H1 (cell line): ENCODE data around the gene NHLRC2. TPM values are rescaled to one million over a fixed set of nuclear protein-coding genes. Genes with fewer than 3 reads are reported as not detected.
"Not testable (repeated sequence)": the region's sequence is repeated elsewhere in the genome, so short reads cannot be mapped to it uniquely, and the experiment has no call there.

Source experiments
- CTCF ChIA-PET: fragments of 300-600 bp; sonication (Branson Sonifier 250); formaldehyde crosslinking; loops from one replicate; lab custom pipeline; 2021; ENCODE audit not compliant: partially characterized antibody; lab: Charles Lee
- POLR2A ChIA-PET: fragments of 300-600 bp; sonication (Branson Sonifier 250); formaldehyde crosslinking; loops from one replicate; lab custom pipeline; 2021; ENCODE audit warnings: inconsistent platforms; ENCODE audit not compliant: partially characterized antibody; lab: Charles Lee
- DNase-seq, 2 experiments: peaks; one replicate each; pipeline versions ENCODE4 v3.0.0 to v3.0.0-alpha.2; 2010 to 2022; ENCODE audit warnings: low spot score in 2 of 2, low read depth in 1 of 2, mixed read lengths in 1 of 2
- FAIRE-seq: peaks from 2 replicates; lab custom pipeline; 2011; peaks lifted over from hg19 to GRCh38; lab: Jason Lieb, UNC
- H2AFZ ChIP-seq: 2 replicates; pipeline ENCODE4 v1.8.1; 2012; ENCODE audit warnings: low read length, inconsistent platforms
- H2AK5ac ChIP-seq: 2 replicates; pipeline ENCODE4 v1.6.1; 2013; ENCODE audit warnings: low read depth, low read length
- H2BK120ac ChIP-seq: replicated peaks from 2 replicates; pipeline ENCODE3; 2013; ENCODE audit warnings: low read depth, low read length, inconsistent platforms
- H2BK12ac ChIP-seq: 2 replicates; pipeline ENCODE4 v1.6.1; 2013; ENCODE audit warnings: low read depth, low read length
- H2BK15ac ChIP-seq: 2 replicates; pipeline ENCODE4 v1.6.1; 2013; ENCODE audit warnings: low read length
- H2BK20ac ChIP-seq: 2 replicates; pipeline ENCODE4 v1.6.1; 2013; ENCODE audit warnings: low read length
- H2BK5ac ChIP-seq: 2 replicates; pipeline ENCODE4 v1.6.1; 2013; ENCODE audit warnings: low read depth, low read length
- H3K14ac ChIP-seq: 2 replicates; pipeline ENCODE4 v1.6.1; 2013; ENCODE audit warnings: inconsistent platforms; ENCODE audit not compliant: insufficient read length
- H3K18ac ChIP-seq: 2 replicates; pipeline ENCODE4 v1.6.1; 2013; ENCODE audit warnings: low read length; ENCODE audit errors: extremely low read depth
- H3K23ac ChIP-seq: 2 replicates; pipeline ENCODE4 v1.6.1; 2013; ENCODE audit warnings: inconsistent platforms; ENCODE audit not compliant: insufficient read length
- H3K23me2 ChIP-seq: 2 replicates; pipeline ENCODE4 v1.6.1; 2013; ENCODE audit warnings: low read depth, low read length
- H3K27ac ChIP-seq: 2 replicates; pipeline ENCODE4 v1.6.1; 2011; ENCODE audit warnings: low read depth, low read length, inconsistent platforms
- H3K27me3 ChIP-seq, 4 experiments: replicated peaks in 1 of 4; 1 replicate in 1 of 4; 2 replicates in 3 of 4; pipeline versions ENCODE4 v1.6.1 to v1.8.1; 2011 to 2013; ENCODE audit warnings: low read length in 3 of 4, mild to moderate bottlenecking in 3 of 4, inconsistent platforms in 2 of 4, mixed read lengths in 2 of 4, moderate library complexity in 1 of 4; ENCODE audit not compliant: control insufficient read depth in 3 of 4, insufficient read depth in 3 of 4; ENCODE audit errors: extremely low read depth in 1 of 4
- H3K36me3 ChIP-seq, 4 experiments: 2 replicates each; pipeline versions ENCODE4 v1.6.1 to v1.8.1; 2011 to 2013; ENCODE audit warnings: mild to moderate bottlenecking in 4 of 4, low read length in 3 of 4, moderate library complexity in 2 of 4, control low read depth in 1 of 4, inconsistent platforms in 1 of 4; ENCODE audit not compliant: insufficient read depth in 4 of 4, control insufficient read depth in 2 of 4
- H3K4ac ChIP-seq: replicated peaks from 2 replicates; pipeline ENCODE3; 2013; ENCODE audit warnings: low read length, low read depth, mixed read lengths, inconsistent platforms; ENCODE audit not compliant: insufficient read length
- H3K4me1 ChIP-seq, 4 experiments: replicated peaks in 1 of 4; 1 replicate in 1 of 4; 2 replicates in 3 of 4; pipeline versions ENCODE4 v1.6.1 to v1.8.1; 2011 to 2013; ENCODE audit warnings: low read length in 3 of 4, inconsistent platforms in 2 of 4, mixed read lengths in 1 of 4; ENCODE audit not compliant: insufficient read depth in 4 of 4, control insufficient read depth in 3 of 4
- H3K4me2 ChIP-seq, 2 experiments: 2 replicates each; pipeline versions ENCODE4 v1.6.1 to v1.8.1; 2011 to 2013; ENCODE audit warnings: low read depth in 2 of 2, low read length in 2 of 2, control low read depth in 1 of 2, inconsistent platforms in 1 of 2, mild to moderate bottlenecking in 1 of 2; ENCODE audit not compliant: insufficient read depth in 1 of 2
- H3K4me3 ChIP-seq, 4 experiments: fragments of 200-600, 300-600 bp in 1 of 4; sonication (generic), shearing (Covaris generic), sonication (Bioruptor Twin) in 1 of 4; 2 replicates each; pipeline versions ENCODE4 v1.5.1 to v1.8.1; 2011 to 2016; ENCODE audit warnings: low read length in 4 of 4, low read depth in 3 of 4, control low read depth in 2 of 4, inconsistent platforms in 2 of 4, mild to moderate bottlenecking in 2 of 4, mixed read lengths in 1 of 4, moderate library complexity in 1 of 4; ENCODE audit not compliant: insufficient read depth in 2 of 4; ENCODE audit errors: extremely low read depth in 1 of 4
- H3K56ac ChIP-seq: replicated peaks from 2 replicates; pipeline ENCODE3; 2013; ENCODE audit warnings: low read depth, mild to moderate bottlenecking, mixed read lengths, low read length, inconsistent platforms; ENCODE audit not compliant: insufficient read length
- H3K79me1 ChIP-seq: 2 replicates; pipeline ENCODE4 v1.6.1; 2013; ENCODE audit warnings: low read depth, low read length, control low read depth
- H3K79me2 ChIP-seq, 2 experiments: 2 replicates each; pipeline versions ENCODE4 v1.6.1 to v1.8.1; 2012 to 2013; ENCODE audit warnings: low read length in 2 of 2, mild to moderate bottlenecking in 2 of 2, inconsistent platforms in 1 of 2; ENCODE audit not compliant: insufficient read depth in 2 of 2, control insufficient read depth in 1 of 2
- H3K9ac ChIP-seq, 4 experiments: replicated peaks in 1 of 4; 1 replicate in 1 of 4; 2 replicates in 3 of 4; pipeline versions ENCODE4 v1.6.1 to v1.8.1; 2011 to 2013; ENCODE audit warnings: low read depth in 3 of 4, low read length in 3 of 4, control low read depth in 2 of 4, mild to moderate bottlenecking in 2 of 4, moderate library complexity in 2 of 4, inconsistent platforms in 1 of 4; ENCODE audit errors: extremely low read depth in 1 of 4
- H3K9me3 ChIP-seq, 2 experiments: 2 replicates each; pipeline versions ENCODE4 v1.6.1 to v1.8.1; 2012 to 2013; ENCODE audit warnings: mild to moderate bottlenecking in 2 of 2, moderate library complexity in 2 of 2, control low read depth in 1 of 2, inconsistent platforms in 1 of 2, low read depth in 1 of 2, low read length in 1 of 2, mixed read lengths in 1 of 2; ENCODE audit not compliant: insufficient read depth in 2 of 2
- H4K20me1 ChIP-seq, 2 experiments: replicated peaks in 1 of 2; 2 replicates each; pipeline versions ENCODE3 to v1.8.1; 2011 to 2013; ENCODE audit warnings: inconsistent platforms in 2 of 2, low read length in 2 of 2, mild to moderate bottlenecking in 1 of 2; ENCODE audit not compliant: insufficient read depth in 2 of 2, control insufficient read depth in 1 of 2
- H4K5ac ChIP-seq: 2 replicates; pipeline ENCODE4 v1.6.1; 2013; ENCODE audit warnings: low read length, low read depth, mixed read lengths, inconsistent platforms; ENCODE audit not compliant: insufficient read length
- H4K8ac ChIP-seq: 2 replicates; pipeline ENCODE4 v1.8.0; 2013; ENCODE audit warnings: mild to moderate bottlenecking, moderate library complexity, low read length, inconsistent platforms; ENCODE audit not compliant: insufficient read depth; ENCODE audit errors: extremely low read depth
- H4K91ac ChIP-seq: replicated peaks from 2 replicates; pipeline ENCODE3; 2013; ENCODE audit warnings: low read length, mixed read lengths, inconsistent platforms; ENCODE audit not compliant: insufficient read length
- WGBS, 2 experiments: shearing (Covaris generic) in 1 of 2; methylation state at CpG; one replicate each; pipeline versions ENCODE4 v1.1.6 to v1.1.7; 2013 to 2015; ENCODE audit warnings: low lambda C conversion rate in 2 of 2, mixed read lengths in 2 of 2, inconsistent platforms in 1 of 2, low coverage in 1 of 2, missing lambda C conversion rate in 1 of 2; ENCODE audit not compliant: insufficient replicate concordance in 2 of 2, insufficient coverage in 1 of 2, insufficient read length in 1 of 2; ENCODE audit errors: extremely low coverage in 1 of 2, missing lambda C conversion rate in 1 of 2; 5-methylcytosine and 5-hydroxymethylcytosine counted together
- polyA plus RNA-seq, 7 experiments: library from polyadenylated mRNA; depleted of rRNA in 3 of 7; stranded (reverse) in 5 of 7; unstranded in 2 of 7; fragments of >200 nt in 5 of 7; fragments of 200-250 nt in 2 of 7; gene quantifications; 1 replicate in 5 of 7; 2 replicates in 1 of 7; 4 replicates in 1 of 7; pipeline versions ENCODE4 v1.2.1 to v1.2.3, GENCODE V29; 2011 to 2013; ENCODE audit warnings: missing spikeins in 2 of 7, mixed read lengths in 2 of 7
- total RNA-seq: library from RNA; stranded (reverse); fragmentation: NEBNext Ultra II Directional; extraction: Animal tissue kit (Norgen Biotek cat#: 25700); gene quantifications from 2 replicates; pipeline ENCODE4 v1.2.1, GENCODE V29; 2021

Gene NHLRC2
- total and polyA plus RNA-seq, 2 of the 8 experiments (the other 6 are each of a cell fraction or from before 2014, with no cell fraction given) = 4.9 to 25.6 TPM

- H3K14ac ChIP-seq, H2BK15ac ChIP-seq, H3K79me1 ChIP-seq, H3K4ac ChIP-seq, H2BK12ac ChIP-seq, H2BK5ac ChIP-seq, FAIRE-seq, H4K5ac ChIP-seq, H3K18ac ChIP-seq, H2AK5ac ChIP-seq, H2BK120ac ChIP-seq, H2AFZ ChIP-seq, H3K4me1 ChIP-seq, H4K8ac ChIP-seq, POLR2A ChIA-PET, H3K56ac ChIP-seq, H3K79me2 ChIP-seq, H3K36me3 ChIP-seq, H3K9ac ChIP-seq, DNase-seq, H4K20me1 ChIP-seq, H3K9me3 ChIP-seq, H3K23ac ChIP-seq, H3K27ac ChIP-seq, H3K27me3 ChIP-seq, H3K23me2 ChIP-seq, H4K91ac ChIP-seq, H2BK20ac ChIP-seq: not testable (repeated sequence)
- WGBS, 2 experiments = 15% methylated on average over 3 of the region's 3 CpGs; no CpG with 5 or more reads in 1 of the 2 experiments
- Histone ChIP-seq H3K4me3 (peak overlapping the region in 1 of 4 experiments; percentile 35; a peak in 1 of 8 replicates), H3K4me2 (peak overlapping the region; percentile 36 to 42; a peak in 2 of 4 replicates)
- CTCF ChIA-PET = interaction anchor here (0.6 to 1.9 kb wide), 6 partner anchors 9 to 89 kb away, joined by 3 to 5 read pairs (median 4); no protein-coding TSS in a partner anchor
Observed at GRCh38 chr10:113821306-113821705, 33.2 kb upstream of the NHLRC2 start.
